ENCODE measurements around the gene FAM217A.

FAM217A gene

DNA sequence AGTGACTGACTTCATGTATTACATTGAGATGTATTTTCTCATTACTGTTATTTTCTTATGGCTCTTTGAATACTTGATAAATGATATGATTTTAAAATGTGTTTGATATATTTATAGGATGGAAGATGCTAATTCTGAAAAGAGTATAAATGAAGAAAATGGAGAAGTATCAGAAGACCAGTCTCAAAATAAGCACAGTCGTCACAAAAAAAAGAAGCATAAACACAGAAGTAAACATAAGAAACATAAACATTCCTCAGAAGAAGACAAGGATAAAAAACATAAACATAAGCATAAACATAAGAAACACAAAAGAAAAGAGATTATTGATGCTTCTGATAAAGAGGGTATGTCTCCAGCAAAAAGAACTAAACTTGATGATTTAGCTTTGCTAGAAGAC, 47.5 kb downstream of the FAM217A start:
- Histone ChIP-seq H3K27ac (ENCODE audit: low read length) (no peak overlapping the region), H2AFZ (ENCODE audit: low read depth, low read length) (no peak overlapping the region), H3K9me3 (ENCODE audit: insufficient read depth, low read length) (no peaks in the 10 kb centered on the region), H3K27me3 (ENCODE audit: low read depth, low read length) (no peaks in the 10 kb centered on the region), H3K9ac (ENCODE audit: low read length) (no peak overlapping the region), H3K4me1 (ENCODE audit: low read length) (peaks cover 6% of the 10 kb centered on the region; the same call in 1 of the 2 replicates), H3K79me2 (ENCODE audit: low read length) (peaks cover 98% of the 10 kb centered on the region), H3K36me3 (replicated peaks; ENCODE audit: low read depth, low read length) (peaks cover 25% of the 10 kb centered on the region), H3K4me3 (ENCODE audit: low read length) (no peak overlapping the region), H3K4me2 (ENCODE audit: low read length) (no peak overlapping the region), H4K20me1 (ENCODE audit: insufficient read depth, low read length) (peaks cover 53% of the 10 kb centered on the region)
- TF ChIP-seq EZH2phosphoT487 (IDR thresholded peaks at IDR 0.05; ENCODE audit: low read depth): no peak
- TF ChIP-seq, protein P1, sequence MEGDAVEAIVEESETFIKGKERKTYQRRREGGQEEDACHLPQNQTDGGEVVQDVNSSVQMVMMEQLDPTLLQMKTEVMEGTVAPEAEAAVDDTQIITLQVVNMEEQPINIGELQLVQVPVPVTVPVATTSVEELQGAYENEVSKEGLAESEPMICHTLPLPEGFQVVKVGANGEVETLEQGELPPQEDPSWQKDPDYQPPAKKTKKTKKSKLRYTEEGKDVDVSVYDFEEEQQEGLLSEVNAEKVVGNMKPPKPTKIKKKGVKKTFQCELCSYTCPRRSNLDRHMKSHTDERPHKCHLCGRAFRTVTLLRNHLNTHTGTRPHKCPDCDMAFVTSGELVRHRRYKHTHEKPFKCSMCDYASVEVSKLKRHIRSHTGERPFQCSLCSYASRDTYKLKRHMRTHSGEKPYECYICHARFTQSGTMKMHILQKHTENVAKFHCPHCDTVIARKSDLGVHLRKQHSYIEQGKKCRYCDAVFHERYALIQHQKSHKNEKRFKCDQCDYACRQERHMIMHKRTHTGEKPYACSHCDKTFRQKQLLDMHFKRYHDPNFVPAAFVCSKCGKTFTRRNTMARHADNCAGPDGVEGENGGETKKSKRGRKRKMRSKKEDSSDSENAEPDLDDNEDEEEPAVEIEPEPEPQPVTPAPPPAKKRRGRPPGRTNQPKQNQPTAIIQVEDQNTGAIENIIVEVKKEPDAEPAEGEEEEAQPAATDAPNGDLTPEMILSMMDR (IDR thresholded peaks at IDR 0.05; ENCODE audit: low read depth, low read length): no peak

DNA sequence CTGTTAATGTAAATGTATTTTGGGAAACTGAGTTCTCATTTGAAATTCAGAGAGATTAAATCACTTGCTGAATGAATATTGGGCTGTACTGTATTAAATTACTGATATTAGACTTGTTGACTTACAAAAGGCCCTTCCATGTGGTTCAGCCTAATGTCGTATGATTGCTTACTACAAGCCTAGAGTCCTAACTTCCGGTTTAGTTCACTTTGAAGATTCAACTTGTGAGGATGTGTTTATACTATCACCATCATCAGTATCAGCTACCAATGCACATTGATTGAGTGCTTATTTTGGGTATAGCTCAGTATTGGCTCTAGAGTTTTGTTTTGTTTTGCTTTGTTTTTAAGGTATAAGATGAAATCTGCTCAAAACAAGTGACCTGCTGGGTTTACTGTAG, 48.3 kb downstream of the FAM217A start:
- H3K27ac ChIP-seq (ENCODE audit: low read length): no peak overlapping the region
- H2AFZ ChIP-seq (ENCODE audit: low read depth, low read length): no peak overlapping the region
- peaks cover 49% of the 10 kb centered on the region for H4K20me1 ChIP-seq (ENCODE audit: insufficient read depth, low read length)
- H3K4me3 ChIP-seq (ENCODE audit: low read length): no peak overlapping the region
- H3K4me2 ChIP-seq (ENCODE audit: low read length): no peak overlapping the region
- H3K4me1 ChIP-seq (ENCODE audit: low read length): peaks cover 6% of the 10 kb centered on the region; the same call in 1 of the 2 replicates
- peaks cover 97% of the 10 kb centered on the region for H3K79me2 ChIP-seq (ENCODE audit: low read length)
- peaks cover 25% of the 10 kb centered on the region for H3K36me3 ChIP-seq (replicated peaks; ENCODE audit: low read depth, low read length)
- no peaks in the 10 kb centered on the region for H3K27me3 ChIP-seq (ENCODE audit: low read depth, low read length)
- H3K9ac ChIP-seq (ENCODE audit: low read length): no peak overlapping the region
- no peak for TF ChIP-seq EZH2phosphoT487 (IDR thresholded peaks at IDR 0.05; ENCODE audit: low read depth)
- TF ChIP-seq, protein P1 (IDR thresholded peaks at IDR 0.05; ENCODE audit: low read depth, low read length): no peak
- H3K9me3 ChIP-seq (ENCODE audit: insufficient read depth, low read length): no peaks in the 10 kb centered on the region

DNA sequence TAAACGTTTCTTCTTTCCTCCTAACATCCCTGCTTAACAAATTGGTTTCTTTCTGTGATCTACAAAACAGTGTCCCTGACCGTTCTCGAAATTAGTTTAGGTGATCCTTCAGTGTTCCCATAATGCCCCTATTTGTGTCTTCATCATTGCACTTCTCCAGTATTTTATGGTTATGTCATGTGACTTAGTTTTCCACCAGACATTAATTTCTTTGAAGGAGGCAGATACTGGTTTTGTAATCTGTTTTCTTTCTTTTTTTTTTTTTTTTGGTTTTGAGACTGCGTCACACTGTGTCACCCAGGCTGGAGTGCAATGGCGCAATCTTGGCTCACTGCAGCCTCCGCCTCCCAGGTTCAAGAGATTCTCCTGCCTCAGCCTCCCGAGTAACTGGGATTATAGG, 49.2 kb downstream of the FAM217A start:
- Histone ChIP-seq H3K79me2 (ENCODE audit: low read length) (peaks cover 98% of the 10 kb centered on the region), H4K20me1 (ENCODE audit: insufficient read depth, low read length) (peaks cover 59% of the 10 kb centered on the region), H3K27me3 (ENCODE audit: low read depth, low read length) (no peaks in the 10 kb centered on the region), H3K9me3 (ENCODE audit: insufficient read depth, low read length) (no peaks in the 10 kb centered on the region), H3K4me2 (ENCODE audit: low read length) (no peak overlapping the region), H2AFZ (ENCODE audit: low read depth, low read length) (no peak overlapping the region), H3K9ac (ENCODE audit: low read length) (no peak overlapping the region), H3K4me3 (ENCODE audit: low read length) (no peak overlapping the region), H3K27ac (ENCODE audit: low read length) (no peak overlapping the region), H3K36me3 (replicated peaks; ENCODE audit: low read depth, low read length) (peaks cover 25% of the 10 kb centered on the region), H3K4me1 (ENCODE audit: low read length) (peaks cover 6% of the 10 kb centered on the region; the same call in 1 of the 2 replicates)
- TF ChIP-seq, protein P1 (IDR thresholded peaks at IDR 0.05; ENCODE audit: low read depth, low read length): no peak
- no peak for TF ChIP-seq EZH2phosphoT487 (IDR thresholded peaks at IDR 0.05; ENCODE audit: low read depth)

DNA sequence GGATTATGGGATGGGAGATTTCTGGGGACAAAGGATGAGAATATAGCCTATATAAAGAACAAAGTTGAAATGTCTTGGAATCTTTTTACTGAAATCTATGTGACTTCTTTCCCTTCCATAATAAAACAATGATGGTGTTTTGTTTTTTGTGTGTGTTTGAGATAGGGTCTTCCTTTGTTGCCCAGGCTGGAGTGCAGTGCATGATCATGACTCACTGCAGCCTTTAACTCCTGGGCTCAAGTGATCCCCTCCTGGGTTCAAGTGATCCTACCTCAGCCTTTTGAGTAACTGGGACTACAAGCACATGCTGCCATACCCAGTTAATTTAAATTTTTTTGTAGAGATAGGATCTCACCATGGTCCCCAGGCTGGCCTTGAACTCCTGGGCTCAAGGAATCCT, 50.9 kb downstream of the FAM217A start:
- H4K20me1 ChIP-seq (ENCODE audit: insufficient read depth, low read length): peaks cover 65% of the 10 kb centered on the region

More for the DNA sequence above, 50.9 kb downstream of the FAM217A start:
- Histone ChIP-seq H3K4me2 (ENCODE audit: low read length) (no peak overlapping the region), H3K79me2 (ENCODE audit: low read length) (peaks cover 98% of the 10 kb centered on the region), H3K4me1 (ENCODE audit: low read length) (peaks cover 10% of the 10 kb centered on the region), H3K36me3 (replicated peaks; ENCODE audit: low read depth, low read length) (peaks cover 20% of the 10 kb centered on the region), H3K9me3 (ENCODE audit: insufficient read depth, low read length) (no peaks in the 10 kb centered on the region), H3K27me3 (ENCODE audit: low read depth, low read length) (no peaks in the 10 kb centered on the region), H3K4me3 (ENCODE audit: low read length) (no peak overlapping the region), H2AFZ (ENCODE audit: low read depth, low read length) (no peak overlapping the region), H3K9ac (ENCODE audit: low read length) (no peak overlapping the region), H3K27ac (ENCODE audit: low read length) (no peak overlapping the region)
- TF ChIP-seq EZH2phosphoT487 (IDR thresholded peaks at IDR 0.05; ENCODE audit: low read depth): no peak
- TF ChIP-seq, protein P1 (IDR thresholded peaks at IDR 0.05; ENCODE audit: low read depth, low read length): no peak

All from OCI-LY3 (cell line).